Adrenal gland (tissue), 5 donors: Measurements from ENCODE around the gene GOLGA8S.
"Not testable (repeated sequence)": the region's sequence is repeated elsewhere in the genome, so short reads cannot be mapped to it uniquely, and the experiment has no call there.

Experiments used
- POLR2A ChIP-seq, 2 donors: fragments of 450-650 bp; IDR thresholded peaks; one replicate each; pipeline ENCODE4 v1.6.1; 2017; ENCODE audit warnings: antibody characterized with exemption in 2 of 2, mild to moderate bottlenecking in 2 of 2, moderate library complexity in 1 of 2
- TF ChIP-seq, protein P1 (sequence below), 6 experiments: fragments of 450-650 bp in 4 of 6; fragments of 200-600 bp in 2 of 6; sonication (generic) in 1 of 6; IDR thresholded peaks; 1 replicate in 5 of 6; 2 replicates in 1 of 6; pipeline versions ENCODE4 v1.5.1 to v1.8.0; 2016 to 2021; ENCODE audit warnings: antibody characterized with exemption in 6 of 6, mild to moderate bottlenecking in 2 of 6, moderate library complexity in 1 of 6
- donor health status: DM: no; HTN: no; CAD: no.

DNA sequence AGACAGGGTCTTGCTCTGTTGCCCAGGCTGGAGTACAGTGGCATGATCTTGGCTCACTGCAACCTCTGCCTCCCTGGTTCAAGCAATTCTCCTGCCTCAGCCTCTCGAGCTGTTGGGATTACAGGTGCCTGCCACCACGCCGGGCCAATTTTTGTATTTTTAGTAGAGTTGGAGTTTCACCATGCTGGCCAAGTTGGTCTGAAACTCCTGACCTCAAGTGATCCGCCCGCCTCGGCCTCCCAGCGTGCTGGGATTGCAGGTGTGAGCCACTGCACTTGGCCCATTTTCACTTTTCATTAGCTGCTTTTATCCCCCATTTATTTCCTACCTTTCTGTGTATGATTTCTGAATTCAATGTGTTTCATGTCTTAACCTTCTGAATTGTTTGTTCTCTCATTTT is 48.6 kb upstream of the GOLGA8S start:
- TF ChIP-seq, protein P1, sequence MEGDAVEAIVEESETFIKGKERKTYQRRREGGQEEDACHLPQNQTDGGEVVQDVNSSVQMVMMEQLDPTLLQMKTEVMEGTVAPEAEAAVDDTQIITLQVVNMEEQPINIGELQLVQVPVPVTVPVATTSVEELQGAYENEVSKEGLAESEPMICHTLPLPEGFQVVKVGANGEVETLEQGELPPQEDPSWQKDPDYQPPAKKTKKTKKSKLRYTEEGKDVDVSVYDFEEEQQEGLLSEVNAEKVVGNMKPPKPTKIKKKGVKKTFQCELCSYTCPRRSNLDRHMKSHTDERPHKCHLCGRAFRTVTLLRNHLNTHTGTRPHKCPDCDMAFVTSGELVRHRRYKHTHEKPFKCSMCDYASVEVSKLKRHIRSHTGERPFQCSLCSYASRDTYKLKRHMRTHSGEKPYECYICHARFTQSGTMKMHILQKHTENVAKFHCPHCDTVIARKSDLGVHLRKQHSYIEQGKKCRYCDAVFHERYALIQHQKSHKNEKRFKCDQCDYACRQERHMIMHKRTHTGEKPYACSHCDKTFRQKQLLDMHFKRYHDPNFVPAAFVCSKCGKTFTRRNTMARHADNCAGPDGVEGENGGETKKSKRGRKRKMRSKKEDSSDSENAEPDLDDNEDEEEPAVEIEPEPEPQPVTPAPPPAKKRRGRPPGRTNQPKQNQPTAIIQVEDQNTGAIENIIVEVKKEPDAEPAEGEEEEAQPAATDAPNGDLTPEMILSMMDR (IDR thresholded peaks at IDR 0.05) = not testable (repeated sequence)
- not testable (repeated sequence) for TF ChIP-seq POLR2A (IDR thresholded peaks at IDR 0.05)
